ENCODE data around the gene PLCG1.

Gene PLCG1

DNA sequence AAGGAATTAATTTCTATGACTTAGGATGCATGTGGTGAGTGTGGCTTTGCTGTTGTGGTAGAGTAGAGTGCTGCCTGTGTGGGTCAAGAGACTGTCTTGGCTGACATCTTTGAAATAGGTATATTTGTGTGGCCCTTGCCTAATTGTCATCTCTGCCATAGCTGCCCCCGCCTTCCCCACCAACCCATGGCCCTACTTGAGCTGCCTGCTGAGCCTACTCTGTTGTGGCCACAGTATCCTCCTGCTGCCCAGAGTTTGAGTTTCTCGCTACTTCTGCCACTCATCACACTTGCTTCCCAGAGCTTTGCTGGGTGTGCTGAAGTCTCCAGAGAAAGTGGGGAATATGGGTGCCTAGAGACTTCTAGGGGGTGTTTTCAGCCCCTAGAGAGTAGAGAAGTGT lies 8.0 kb downstream of the PLCG1 start:
- no peak for DNase-seq

DNA sequence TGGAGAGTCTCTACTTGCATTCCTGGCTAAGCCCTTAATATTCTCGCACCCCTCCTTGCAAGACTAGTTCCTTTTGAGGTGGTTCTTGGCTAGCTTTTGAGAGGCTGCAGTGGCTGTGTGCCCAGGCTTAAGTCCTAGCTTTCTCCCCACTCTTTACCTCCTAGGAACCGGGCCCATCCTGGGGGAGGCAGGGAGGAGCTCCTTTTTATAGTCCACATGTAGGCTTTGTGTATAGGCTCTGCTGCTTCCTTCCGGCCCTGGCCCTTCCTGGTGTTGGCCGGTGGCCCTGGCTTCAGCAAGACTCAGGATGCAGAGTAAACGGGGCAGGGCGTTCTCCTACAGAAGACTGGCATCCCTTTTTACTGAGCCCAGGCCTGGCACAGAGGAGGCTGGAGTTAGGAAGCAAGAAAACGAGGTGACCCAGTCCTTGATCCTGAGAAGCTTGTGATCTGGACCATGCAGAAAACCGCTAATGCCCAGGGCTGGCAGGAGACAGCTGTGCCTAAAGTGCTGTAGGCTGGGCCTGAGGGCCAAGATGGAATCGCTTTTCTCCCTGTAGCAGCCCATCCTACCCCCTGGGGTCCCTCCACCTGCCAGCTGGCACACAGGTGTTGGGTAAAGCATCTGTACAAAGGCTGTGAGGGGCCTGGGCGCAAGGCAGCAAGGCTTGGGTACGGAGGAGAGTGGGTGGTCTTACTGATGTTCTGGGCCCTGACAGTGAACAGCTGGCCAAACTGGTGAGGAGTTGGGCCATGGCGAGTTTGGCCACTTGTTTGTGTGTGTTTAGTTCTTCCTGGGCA lies 8.7 kb downstream of the PLCG1 start:
- DNase-seq = no peak

DNA sequence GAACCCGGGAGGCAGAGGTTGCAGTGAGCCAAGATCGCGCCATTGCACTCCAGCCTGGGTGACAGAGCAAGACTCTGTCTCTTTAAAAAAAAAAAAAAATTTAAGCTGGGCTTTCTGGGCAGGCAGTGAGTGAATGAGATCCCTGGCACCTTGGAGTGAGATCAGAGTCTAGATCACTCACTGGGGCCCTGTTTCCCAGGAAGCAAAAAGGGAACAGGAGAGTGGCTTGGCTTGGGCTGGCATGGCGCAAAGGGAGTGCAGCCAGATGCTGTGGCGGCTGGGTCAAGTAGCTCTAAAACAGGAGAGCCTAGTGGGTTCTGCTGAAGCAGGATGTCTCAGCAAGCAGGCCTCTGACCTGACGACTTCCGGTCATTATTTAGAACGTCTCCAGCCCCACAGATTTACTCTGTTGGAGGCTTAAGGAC lies 10.4 kb downstream of the PLCG1 start:
- no peak for DNase-seq

DNA sequence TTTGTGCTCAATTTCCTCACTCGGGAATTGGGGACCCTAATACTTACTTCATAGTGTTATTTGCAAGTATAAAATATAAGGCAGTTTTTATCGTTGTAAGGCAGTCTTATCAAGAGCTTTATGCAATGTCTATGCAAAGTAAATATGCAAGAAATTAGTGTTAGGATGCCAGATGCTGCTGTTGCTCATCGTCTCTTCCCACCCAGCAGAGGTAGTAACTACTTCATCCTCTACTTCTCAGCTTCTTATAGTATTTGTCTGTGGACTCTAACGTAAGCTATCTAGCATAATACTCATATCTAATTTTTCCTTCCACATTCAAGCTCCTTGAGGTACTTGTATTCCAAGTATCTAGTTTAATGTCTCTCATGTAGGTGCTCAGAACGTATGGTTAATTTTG lies 11.6 kb downstream of the PLCG1 start:
- DNase-seq = no peak

DNA sequence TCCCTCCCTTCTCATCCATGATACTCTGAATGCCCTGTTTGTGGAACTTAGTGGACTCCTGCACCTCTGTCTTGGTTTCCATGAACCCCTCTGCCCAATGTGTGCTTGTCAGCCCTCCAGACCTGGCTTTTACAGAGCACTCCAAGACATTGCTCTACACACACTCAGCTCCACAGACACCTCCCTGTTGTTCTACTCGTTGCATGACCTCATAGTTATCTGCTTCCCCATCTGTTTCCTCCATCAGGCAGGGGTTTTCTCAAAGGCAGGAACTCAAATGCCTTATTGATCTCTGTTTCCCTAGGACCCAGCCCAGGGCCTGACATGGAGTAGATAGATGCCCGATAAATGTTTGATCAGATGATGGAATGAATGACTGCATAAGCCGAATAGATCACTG lies 13.3 kb downstream of the PLCG1 start:
- DNase-seq = no peak

DNA sequence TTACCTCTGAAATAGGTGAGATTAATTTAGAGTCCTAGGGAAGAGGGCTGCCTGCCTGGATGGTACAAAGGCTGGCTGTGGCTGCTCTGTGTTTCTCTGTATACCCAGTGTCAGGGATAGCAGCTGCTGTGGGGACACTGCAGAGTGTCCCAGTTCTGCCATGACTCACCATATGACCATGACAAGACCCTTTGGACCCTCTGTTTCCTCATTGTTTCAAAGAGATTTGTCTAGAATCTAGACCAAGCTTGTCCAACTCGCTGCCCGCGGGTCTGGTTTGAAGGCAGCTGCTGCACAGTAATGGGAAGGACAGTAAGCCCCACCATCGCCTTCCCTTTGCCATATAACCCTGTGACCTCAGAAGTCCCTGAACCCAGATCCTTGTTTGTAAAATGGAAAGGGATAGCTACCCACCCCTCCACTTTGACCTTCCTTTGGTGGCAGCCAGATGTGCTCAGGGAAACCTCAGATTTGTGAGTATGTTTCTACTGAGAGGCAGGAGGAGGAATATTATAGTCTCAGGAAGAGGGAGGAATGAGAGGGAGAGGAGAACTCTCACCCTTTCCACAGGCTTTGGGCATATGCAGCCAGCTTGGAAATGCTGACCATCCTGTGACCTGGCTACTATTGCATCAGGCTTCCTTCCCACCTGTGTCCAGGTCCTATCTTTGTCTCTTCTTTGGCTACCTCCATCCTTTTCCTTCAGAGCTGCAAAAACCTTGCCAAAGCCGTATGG lies 14.0 kb downstream of the PLCG1 start:
- DNase-seq = no peak

DNA sequence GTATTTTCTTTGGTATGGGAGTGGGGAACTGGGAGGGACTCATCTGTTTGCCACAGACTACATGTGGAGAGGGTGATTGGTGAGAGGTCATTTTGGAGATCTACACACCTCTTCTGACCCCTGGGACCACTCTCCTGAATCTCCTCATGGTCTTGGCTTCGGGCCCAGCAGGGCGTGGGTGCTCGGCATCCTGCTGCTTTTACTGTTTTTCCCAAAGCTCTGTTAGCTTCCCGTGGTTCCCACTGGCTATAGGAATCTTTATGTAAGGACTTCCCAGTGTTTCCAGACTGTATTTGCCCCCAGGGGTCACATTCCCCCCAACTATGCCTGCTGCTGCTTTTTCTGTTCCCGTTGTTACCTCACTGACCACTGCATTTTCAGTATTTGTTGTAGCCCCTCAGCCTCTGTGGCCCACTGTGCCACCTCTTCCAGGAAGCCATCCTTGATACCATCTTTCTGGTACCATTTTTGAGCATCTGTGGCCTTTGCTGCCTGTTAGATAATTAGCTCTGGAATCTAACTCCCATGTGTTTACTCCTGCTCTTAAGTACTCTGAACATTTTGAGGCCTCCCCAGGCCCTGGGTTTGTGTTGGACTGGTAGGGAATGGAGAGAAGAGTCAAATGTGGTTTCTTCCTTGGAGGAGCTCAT lies 14.9 kb downstream of the PLCG1 start:
- DNase-seq = no peak

DNA sequence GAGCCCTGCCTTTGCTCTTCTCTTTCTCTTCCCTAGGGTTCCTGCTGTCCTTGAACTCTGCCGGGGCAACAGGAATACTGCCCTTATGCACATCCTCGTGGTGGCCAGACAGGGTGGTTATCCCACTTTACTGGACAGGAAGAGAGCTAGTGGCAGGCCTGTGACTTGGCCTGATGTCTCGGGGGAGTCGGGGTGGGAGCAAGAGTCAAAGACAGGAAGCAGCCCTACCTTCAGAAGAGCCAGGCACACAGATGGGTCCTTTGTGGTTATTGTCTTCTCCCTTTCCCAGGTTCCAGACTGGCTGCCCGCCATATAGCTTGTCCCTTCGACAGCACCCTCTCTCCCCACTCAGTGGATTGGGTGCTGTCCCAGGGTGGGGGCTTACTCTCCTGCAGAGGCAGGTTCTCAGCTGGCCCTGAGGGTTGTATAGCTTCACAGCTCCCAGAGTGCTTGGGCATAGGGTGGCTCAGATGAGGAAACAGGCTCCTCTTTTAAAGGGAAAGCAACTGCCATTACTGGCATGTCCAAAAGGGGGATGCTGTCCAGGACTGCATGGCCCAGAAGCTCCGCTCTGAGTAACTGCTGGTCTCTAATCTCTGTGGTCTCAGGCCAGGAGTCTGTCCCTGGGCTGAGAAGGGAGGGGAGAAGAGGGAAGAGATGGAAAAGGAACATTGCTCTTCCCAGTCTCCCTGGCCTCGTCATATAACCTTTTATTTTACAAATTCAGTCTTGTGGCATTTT lies 17.3 kb downstream of the PLCG1 start:
- no peak for DNase-seq

DNA sequence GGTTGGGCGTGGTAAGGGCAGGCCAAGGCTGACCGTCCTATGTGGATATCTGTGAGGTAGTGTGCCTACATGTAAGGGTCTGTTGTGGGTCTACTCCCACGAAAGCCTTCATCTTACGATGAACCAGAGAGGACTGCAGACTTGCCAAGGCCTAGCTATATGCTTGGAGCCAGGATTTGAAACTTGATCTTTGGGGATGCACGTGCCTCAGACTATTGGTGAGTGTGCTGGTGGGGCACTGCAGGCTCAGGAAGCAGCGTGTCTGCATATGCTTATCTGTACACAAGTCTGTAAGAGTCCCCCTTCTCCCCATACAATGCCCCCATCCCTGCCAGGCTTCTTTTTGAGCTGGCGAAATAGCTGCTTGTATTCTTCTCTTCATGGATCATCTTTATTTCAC lies 17.9 kb downstream of the PLCG1 start:
- DNase-seq = no peak

DNA sequence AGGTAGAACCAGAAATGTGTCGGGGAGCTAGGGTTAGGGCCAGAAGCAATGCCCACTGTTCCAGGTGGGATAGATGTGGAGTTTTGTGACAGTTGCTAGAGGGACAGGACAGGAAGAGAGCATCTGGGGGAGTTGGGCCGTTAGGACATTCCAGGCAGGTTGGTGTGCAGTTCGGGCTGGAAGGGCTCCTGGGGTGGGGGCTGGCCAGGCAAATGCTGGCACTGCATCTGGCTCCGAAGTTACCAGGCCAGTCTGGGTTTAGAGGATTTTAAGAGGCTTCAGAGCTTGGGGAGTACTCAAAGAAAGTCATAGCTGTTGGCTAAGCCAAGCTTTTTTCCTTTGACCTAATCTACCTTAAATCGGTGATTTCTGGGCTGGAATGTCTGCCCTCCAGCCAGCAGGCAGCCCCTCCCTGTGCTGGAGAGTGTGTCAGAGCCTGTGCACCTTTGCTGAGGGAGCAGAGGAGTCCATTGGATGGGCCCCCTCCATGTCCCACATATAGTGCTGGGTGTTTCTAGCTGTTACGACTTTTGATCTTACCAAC lies 20.8 kb downstream of the PLCG1 start:
- no peak for DNase-seq

DNA sequence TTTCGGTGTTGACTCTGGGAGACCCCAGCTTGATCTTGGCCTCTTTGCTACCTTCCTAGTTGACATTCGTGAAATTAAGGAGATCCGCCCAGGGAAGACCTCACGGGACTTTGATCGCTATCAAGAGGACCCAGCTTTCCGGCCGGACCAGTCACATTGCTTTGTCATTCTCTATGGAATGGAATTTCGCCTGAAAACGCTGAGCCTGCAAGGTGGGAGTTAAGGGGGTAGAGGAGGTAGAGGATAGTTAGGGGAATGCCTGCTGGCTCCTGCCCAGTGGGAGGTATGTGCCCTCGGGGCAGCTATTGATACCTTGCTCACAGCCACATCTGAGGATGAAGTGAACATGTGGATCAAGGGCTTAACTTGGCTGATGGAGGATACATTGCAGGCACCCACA lies 22.2 kb downstream of the PLCG1 start:
- no peak for DNase-seq

DNA sequence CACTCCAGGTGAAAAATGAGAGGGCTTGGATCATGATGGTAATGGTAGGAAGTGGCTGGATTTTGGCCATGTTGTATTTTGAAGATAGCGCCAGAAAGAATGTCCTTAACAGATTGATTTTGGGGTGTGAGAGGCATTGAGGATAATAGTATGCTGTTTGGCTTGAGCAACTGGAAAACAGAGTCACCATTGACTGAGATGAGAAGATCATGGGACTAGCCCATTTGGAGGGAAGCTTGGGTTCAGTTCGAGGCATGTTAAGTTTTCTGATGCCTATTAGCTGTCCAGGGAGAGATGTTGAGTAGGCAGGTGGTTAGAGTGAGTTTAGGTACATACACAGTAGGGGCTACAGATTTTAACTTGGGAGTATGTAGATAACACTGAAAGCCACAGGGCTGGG lies 23.3 kb downstream of the PLCG1 start:
- DNase-seq = no peak

DNA sequence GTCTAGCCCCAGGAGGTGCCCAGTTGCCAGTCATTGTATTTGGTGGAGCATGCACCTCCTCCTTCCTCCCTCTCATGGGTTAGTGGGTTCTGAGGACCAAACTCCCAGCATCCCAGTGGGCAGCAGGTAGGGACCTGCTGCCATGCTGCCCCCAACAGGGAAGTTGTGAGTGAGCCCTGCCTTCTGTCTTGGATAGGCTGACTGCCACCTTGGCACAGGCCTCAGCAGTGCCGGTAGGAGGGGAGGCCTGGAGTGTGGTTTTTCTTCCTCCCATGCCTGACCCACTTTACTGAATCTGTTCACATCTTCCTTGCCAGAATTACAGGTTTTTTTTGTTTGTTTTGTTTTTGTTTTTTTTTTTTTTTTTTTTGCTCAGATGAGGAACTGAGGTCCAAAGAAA lies 24.5 kb downstream of the PLCG1 start:
- DNase-seq = no peak

DNA sequence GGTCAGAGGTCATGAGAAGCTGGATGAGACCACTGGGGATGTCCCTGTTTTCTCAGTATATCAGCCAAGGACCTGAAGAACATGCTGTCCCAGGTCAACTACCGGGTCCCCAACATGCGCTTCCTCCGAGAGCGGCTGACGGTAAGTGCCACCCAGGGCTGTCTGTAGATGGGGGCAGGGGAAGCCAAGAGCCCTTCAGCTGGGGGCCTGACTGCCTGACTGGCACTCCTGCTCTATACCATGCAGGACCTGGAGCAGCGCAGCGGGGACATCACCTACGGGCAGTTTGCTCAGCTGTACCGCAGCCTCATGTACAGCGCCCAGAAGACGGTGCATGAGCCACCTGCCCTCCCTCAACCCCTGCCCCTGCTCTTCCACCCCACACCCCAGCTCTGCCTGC lies 25.1 kb downstream of the PLCG1 start:
- no peak for DNase-seq

DNA sequence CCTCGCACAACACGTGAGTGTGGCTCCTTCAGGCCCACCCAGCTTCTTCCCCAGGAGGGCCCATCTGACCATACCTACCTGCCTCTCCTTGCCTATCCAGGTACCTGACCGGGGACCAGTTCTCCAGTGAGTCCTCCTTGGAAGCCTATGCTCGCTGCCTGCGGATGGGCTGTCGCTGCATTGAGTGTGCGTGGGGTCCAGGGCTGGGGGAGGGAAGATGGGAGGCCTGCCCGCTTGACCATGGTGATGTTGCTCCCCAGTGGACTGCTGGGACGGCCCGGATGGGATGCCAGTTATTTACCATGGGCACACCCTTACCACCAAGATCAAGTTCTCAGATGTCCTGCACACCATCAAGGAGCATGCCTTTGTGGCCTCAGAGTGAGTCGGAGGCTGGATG lies 26.5 kb downstream of the PLCG1 start:
- DNase-seq = no peak

DNA sequence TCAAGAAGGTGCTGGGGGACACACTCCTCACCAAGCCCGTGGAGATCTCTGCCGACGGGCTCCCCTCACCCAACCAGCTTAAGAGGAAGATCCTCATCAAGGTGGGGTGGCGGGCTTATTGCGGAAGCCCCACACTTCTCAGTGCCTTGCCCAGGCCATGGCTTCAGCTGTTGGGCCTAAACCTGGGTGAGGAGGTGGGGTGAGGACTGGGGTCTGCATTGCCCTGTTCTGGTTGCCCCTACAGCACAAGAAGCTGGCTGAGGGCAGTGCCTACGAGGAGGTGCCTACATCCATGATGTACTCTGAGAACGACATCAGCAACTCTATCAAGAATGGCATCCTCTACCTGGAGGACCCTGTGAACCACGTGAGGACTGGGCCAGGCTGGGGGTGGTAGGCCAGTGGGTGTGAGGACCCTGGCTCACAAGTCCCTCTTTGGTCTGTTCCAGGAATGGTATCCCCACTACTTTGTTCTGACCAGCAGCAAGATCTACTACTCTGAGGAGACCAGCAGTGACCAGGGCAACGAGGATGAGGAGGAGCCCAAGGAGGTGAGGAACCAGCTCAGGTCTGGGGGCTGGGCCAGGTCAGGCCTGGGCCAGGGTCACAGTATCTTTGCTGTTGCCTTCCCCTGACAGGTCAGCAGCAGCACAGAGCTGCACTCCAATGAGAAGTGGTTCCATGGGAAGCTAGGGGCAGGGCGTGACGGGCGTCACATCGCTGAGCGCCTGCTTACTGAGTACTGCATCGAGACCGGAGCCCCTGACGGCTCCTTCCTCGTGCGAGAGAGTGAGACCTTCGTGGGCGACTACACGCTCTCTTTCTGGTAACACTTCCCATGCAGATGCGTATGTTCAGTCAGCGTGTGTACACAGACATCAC lies 27.9 kb downstream of the PLCG1 start:
- no peak for DNase-seq

DNA sequence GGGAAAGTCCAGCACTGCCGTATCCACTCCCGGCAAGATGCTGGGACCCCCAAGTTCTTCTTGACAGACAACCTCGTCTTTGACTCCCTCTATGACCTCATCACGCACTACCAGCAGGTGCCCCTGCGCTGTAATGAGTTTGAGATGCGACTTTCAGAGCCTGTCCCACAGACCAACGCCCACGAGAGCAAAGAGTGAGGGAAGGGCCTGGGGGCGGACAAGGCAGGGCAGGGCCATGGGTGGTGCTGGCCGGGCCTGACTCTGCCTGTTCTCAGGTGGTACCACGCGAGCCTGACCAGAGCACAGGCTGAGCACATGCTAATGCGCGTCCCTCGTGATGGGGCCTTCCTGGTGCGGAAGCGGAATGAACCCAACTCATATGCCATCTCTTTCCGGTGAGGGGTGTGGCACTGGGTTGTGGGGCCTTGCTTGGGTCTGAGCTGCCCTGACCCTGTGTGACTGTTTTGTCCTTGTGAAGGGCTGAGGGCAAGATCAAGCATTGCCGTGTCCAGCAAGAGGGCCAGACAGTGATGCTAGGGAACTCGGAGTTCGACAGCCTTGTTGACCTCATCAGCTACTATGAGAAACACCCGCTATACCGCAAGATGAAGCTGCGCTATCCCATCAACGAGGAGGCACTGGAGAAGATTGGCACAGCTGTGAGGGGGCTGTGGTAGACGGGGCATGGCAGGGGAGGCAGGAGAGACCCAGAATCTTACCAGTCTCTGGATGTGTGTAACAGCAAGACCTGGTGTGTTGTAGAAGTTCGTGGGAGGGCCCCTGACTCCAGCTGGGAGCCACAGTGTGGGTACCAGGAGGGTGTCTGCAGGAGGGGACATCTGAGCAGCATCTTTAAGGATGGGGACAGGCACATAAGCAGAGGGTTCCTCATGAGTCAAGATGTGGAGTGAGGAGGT lies 29.1 kb downstream of the PLCG1 start:
- DNase-seq = no peak

DNA sequence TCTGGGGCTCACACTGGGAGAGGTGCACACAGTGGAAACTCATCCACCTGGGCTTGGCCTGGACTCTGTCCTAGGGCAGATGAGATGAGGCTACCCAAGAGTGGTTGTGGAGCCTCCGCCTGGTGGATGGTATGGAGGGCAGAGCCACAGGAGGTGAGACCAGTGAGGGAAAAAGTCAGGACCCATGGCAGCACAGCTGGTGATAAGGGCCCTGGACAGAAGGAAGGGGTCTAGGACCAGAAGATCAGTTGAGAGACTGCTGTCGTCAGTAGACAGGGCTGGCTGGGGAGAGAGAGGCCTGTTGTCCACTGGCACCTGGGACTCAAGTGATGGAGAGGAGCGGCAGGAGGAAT lies 29.8 kb downstream of the PLCG1 start:
- DNase-seq = no peak

DNA sequence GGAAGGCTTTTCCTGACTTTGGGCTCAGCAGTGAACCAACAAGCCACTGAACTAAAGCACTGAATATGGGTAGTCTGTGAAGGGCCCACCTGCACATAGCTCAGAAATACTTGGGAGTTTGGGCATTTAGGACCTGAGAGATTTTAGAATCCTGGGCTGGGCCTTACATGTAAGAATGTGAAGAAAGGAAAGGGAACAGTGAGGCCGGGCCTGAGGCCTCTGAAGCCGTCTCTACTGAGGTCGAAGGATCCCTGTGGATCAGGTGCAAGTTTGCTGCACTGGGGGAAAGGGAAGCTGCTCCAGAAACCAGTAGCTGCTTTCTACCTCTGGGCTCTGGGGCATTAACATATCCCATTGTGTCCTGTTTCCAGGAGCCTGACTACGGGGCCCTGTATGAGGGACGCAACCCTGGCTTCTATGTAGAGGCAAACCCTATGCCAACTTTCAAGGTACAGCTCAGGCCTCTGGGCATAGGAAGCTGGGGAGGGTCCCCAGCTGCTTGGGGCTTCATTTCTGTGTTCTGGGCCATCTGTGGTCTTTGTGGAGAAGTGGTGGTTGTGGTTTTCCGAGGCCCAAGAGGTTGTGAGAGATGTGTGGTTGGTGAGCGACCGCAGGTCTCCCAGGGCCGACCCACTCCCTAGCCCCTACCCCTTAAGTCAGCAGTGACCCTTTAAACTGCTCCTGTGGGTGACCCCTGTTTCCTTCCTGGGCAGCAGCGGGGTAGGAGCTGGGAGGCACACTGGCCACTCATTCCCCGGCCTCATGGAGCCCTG lies 30.3 kb downstream of the PLCG1 start:
- DNase-seq = no peak

All from NCI-H446 treated with DMSO at 0.1 percent for 48 hours (cell line).